GM13977 (cell line): ENCODE measurements around the gene NUAK2.
"Not testable (repeated sequence)": the region's sequence is repeated elsewhere in the genome, so short reads cannot be mapped to it uniquely, and the experiment has no call there.

Source experiments
- DNase-seq: peaks from one replicate; pipeline ENCODE4 v3.0.0; 2012; ENCODE audit warnings: low spot score
- CTCF ChIP-seq: IDR thresholded peaks from 2 replicates; pipeline ENCODE4 v1.5.1; 2012; ENCODE audit warnings: mild to moderate bottlenecking, control low read depth; ENCODE audit not compliant: insufficient read depth; ENCODE audit errors: extremely low read depth, missing control alignments
- in situ Hi-C: fragments of 300-500 bp; cut with MboI; formaldehyde crosslinking; loops from one replicate; pipeline ENCODE4 v1.12.0; 2022; ENCODE audit warnings: low sequenced_read_pairs, low pct_unique_long_range_greater_than_20kb, mixed read lengths, inconsistent platforms; ENCODE audit not compliant: unreplicated experiment

The NUAK2 gene

GRCh38 chr1:205304046-205304694 is 17.4 kb downstream of the NUAK2 start:
- no peak for TF ChIP-seq CTCF
- no peak for DNase-seq
- in situ Hi-C loops: no loop called here

GRCh38 chr1:205303247-205303888 is 18.2 kb downstream of the NUAK2 start:
- no peak for DNase-seq
- in situ Hi-C loops: no loop called here
- TF ChIP-seq CTCF: no peak

- in situ Hi-C loops: no loop called here
- TF ChIP-seq CTCF: no peak
- DNase-seq: no peak
These were observed 19.5 kb downstream of the NUAK2 start for GRCh38 chr1:205301842-205302588.

- in situ Hi-C loops: no loop called here
- no peak for TF ChIP-seq CTCF
- no peak for DNase-seq
These were observed 20.2 kb downstream of the NUAK2 start for GRCh38 chr1:205301205-205301821.

GRCh38 chr1:205300149-205300548 is 21.4 kb downstream of the NUAK2 start:
- in situ Hi-C loops: no loop called here
- TF ChIP-seq CTCF: no peak
- DNase-seq: no peak

GRCh38 chr1:205298191-205298994 is 23.2 kb downstream of the NUAK2 start:
- in situ Hi-C loops: no loop called here
- no peak for DNase-seq
- TF ChIP-seq CTCF: no peak

GRCh38 chr1:205297546-205298177 is 23.9 kb downstream of the NUAK2 start:
- DNase-seq, in situ Hi-C loops: not testable (repeated sequence)
